Effector memory CD4-positive, alpha-beta T cell (primary cell): ENCODE measurements around the gene RPGR.

ENCODE experiments used
- DNase-seq, 3 donors: peaks; one replicate each; pipeline ENCODE4 v3.0.0-alpha.2; 2020
- H3K27ac ChIP-seq: 2 replicates; pipeline ENCODE4 v1.7.0; 2013; ENCODE audit warnings: mild to moderate bottlenecking, low read length, moderate library complexity; ENCODE audit not compliant: insufficient read depth, poor library complexity, severe bottlenecking
- H3K27me3 ChIP-seq: replicated peaks from 2 replicates; pipeline ENCODE4 v1.7.0; 2013; ENCODE audit warnings: mild to moderate bottlenecking, low read length; ENCODE audit not compliant: insufficient read depth, control insufficient read depth, poor library complexity, severe bottlenecking
- H3K36me3 ChIP-seq: 2 replicates; pipeline ENCODE4 v1.7.0; 2013; ENCODE audit warnings: mild to moderate bottlenecking, low read length, moderate library complexity; ENCODE audit not compliant: control insufficient read depth, insufficient read depth
- H3K4me1 ChIP-seq: 2 replicates; pipeline ENCODE4 v1.7.0; 2013; ENCODE audit warnings: low read length, mild to moderate bottlenecking; ENCODE audit not compliant: control insufficient read depth, insufficient read depth, poor library complexity, severe bottlenecking
- H3K4me3 ChIP-seq: 2 replicates; pipeline ENCODE4 v1.7.0; 2013; ENCODE audit warnings: low read length, low read depth, mild to moderate bottlenecking; ENCODE audit not compliant: insufficient read depth, poor library complexity, severe bottlenecking
- H3K9me3 ChIP-seq: 2 replicates; pipeline ENCODE4 v1.7.0; 2013; ENCODE audit warnings: mild to moderate bottlenecking, low read length, moderate library complexity; ENCODE audit not compliant: control insufficient read depth

RPGR gene

GRCh38 chrX:38326086-38326485 is 1.2 kb downstream of the RPGR start:
- Histone ChIP-seq H3K4me1 (peaks cover 6% of the 10 kb centered on the region), H3K27ac (no peak overlapping the region), H3K27me3 (no peaks in the 10 kb centered on the region), H3K9me3 (no peaks in the 10 kb centered on the region), H3K36me3 (no peaks in the 10 kb centered on the region), H3K4me3 (peak overlapping the region; percentile 78)
- no peak for DNase-seq

GRCh38 chrX:38320819-38321218 is 6.5 kb downstream of the RPGR start:
- Histone ChIP-seq H3K27me3 (no peaks in the 10 kb centered on the region), H3K36me3 (no peaks in the 10 kb centered on the region), H3K4me3 (no peak overlapping the region), H3K9me3 (no peaks in the 10 kb centered on the region), H3K4me1 (no peaks in the 10 kb centered on the region), H3K27ac (no peak overlapping the region)
- DNase-seq, result no peak

- H3K4me3 ChIP-seq, result no peak overlapping the region
- no peak overlapping the region for H3K27ac ChIP-seq
- H3K9me3 ChIP-seq, result no peaks in the 10 kb centered on the region
- H3K27me3 ChIP-seq, result no peaks in the 10 kb centered on the region
- H3K4me1 ChIP-seq, result no peaks in the 10 kb centered on the region
- no peaks in the 10 kb centered on the region for H3K36me3 ChIP-seq
- no peak for DNase-seq
Measured at GRCh38 chrX:38318606-38319005, 8.7 kb downstream of the RPGR start.

GRCh38 chrX:38318196-38318595 is 9.1 kb downstream of the RPGR start:
- H3K9me3 ChIP-seq, result no peaks in the 10 kb centered on the region
- no peaks in the 10 kb centered on the region for H3K27me3 ChIP-seq
- no peak overlapping the region for H3K4me3 ChIP-seq
- DNase-seq, result no peak
- no peaks in the 10 kb centered on the region for H3K36me3 ChIP-seq
- no peak overlapping the region for H3K27ac ChIP-seq
- no peaks in the 10 kb centered on the region for H3K4me1 ChIP-seq

GRCh38 chrX:38315186-38315585 is 12.1 kb downstream of the RPGR start:
- no peaks in the 10 kb centered on the region for H3K9me3 ChIP-seq
- no peaks in the 10 kb centered on the region for H3K36me3 ChIP-seq
- DNase-seq, result no peak
- no peaks in the 10 kb centered on the region for H3K4me1 ChIP-seq
- H3K27ac ChIP-seq, result no peak overlapping the region
- H3K27me3 ChIP-seq, result no peaks in the 10 kb centered on the region
- H3K4me3 ChIP-seq, result no peak overlapping the region

GRCh38 chrX:38313190-38313589 is 14.1 kb downstream of the RPGR start:
- Histone ChIP-seq H3K9me3 (no peaks in the 10 kb centered on the region), H3K4me3 (no peak overlapping the region), H3K4me1 (no peaks in the 10 kb centered on the region), H3K36me3 (no peaks in the 10 kb centered on the region), H3K27ac (no peak overlapping the region), H3K27me3 (no peaks in the 10 kb centered on the region)
- DNase-seq, result no peak

GRCh38 chrX:38312436-38312835 is 14.9 kb downstream of the RPGR start:
- no peak overlapping the region for H3K27ac ChIP-seq
- no peaks in the 10 kb centered on the region for H3K27me3 ChIP-seq
- no peaks in the 10 kb centered on the region for H3K36me3 ChIP-seq
- no peak overlapping the region for H3K4me3 ChIP-seq
- H3K4me1 ChIP-seq, result no peaks in the 10 kb centered on the region
- no peaks in the 10 kb centered on the region for H3K9me3 ChIP-seq
- no peak for DNase-seq

GRCh38 chrX:38311743-38312142 is 15.6 kb downstream of the RPGR start:
- H3K27me3 ChIP-seq, result no peaks in the 10 kb centered on the region

GRCh38 chrX:38305971-38306370 is 21.3 kb downstream of the RPGR start:
- Histone ChIP-seq H3K27ac (no peak overlapping the region), H3K27me3 (no peaks in the 10 kb centered on the region), H3K4me1 (no peaks in the 10 kb centered on the region), H3K4me3 (no peak overlapping the region), H3K36me3 (no peaks in the 10 kb centered on the region), H3K9me3 (no peaks in the 10 kb centered on the region)
- DNase-seq, result no peak

More at GRCh38 chrX:38311743-38312142, 15.6 kb downstream of the RPGR start:
- H3K27ac ChIP-seq, result no peak overlapping the region
- no peaks in the 10 kb centered on the region for H3K36me3 ChIP-seq
- no peaks in the 10 kb centered on the region for H3K9me3 ChIP-seq
- H3K4me3 ChIP-seq, result no peak overlapping the region
- H3K4me1 ChIP-seq, result no peaks in the 10 kb centered on the region
- DNase-seq, result no peak

- no peaks in the 10 kb centered on the region for H3K36me3 ChIP-seq
- no peaks in the 10 kb centered on the region for H3K27me3 ChIP-seq
- DNase-seq, result no peak
- no peak overlapping the region for H3K4me3 ChIP-seq
- H3K27ac ChIP-seq, result no peak overlapping the region
- no peaks in the 10 kb centered on the region for H3K4me1 ChIP-seq
- H3K9me3 ChIP-seq, result no peaks in the 10 kb centered on the region
Measured at GRCh38 chrX:38304010-38304409, 23.3 kb downstream of the RPGR start.

- DNase-seq, result no peak
- H3K4me1 ChIP-seq, result no peaks in the 10 kb centered on the region
- no peak overlapping the region for H3K4me3 ChIP-seq
- no peaks in the 10 kb centered on the region for H3K36me3 ChIP-seq
- no peaks in the 10 kb centered on the region for H3K9me3 ChIP-seq
- H3K27ac ChIP-seq, result no peak overlapping the region
- H3K27me3 ChIP-seq, result no peaks in the 10 kb centered on the region
Measured at GRCh38 chrX:38293741-38294140, 33.6 kb downstream of the RPGR start.
